HuH-7.5 (cell line): ENCODE results near the gene CHST11.
"Not testable (repeated sequence)": the region's sequence is repeated elsewhere in the genome, so short reads cannot be mapped to it uniquely, and the experiment has no call there.

Experiments
- DNase-seq: peaks from one replicate; pipeline ENCODE4 v3.0.0; 2011; ENCODE audit warnings: low spot score

Gene CHST11

DNA sequence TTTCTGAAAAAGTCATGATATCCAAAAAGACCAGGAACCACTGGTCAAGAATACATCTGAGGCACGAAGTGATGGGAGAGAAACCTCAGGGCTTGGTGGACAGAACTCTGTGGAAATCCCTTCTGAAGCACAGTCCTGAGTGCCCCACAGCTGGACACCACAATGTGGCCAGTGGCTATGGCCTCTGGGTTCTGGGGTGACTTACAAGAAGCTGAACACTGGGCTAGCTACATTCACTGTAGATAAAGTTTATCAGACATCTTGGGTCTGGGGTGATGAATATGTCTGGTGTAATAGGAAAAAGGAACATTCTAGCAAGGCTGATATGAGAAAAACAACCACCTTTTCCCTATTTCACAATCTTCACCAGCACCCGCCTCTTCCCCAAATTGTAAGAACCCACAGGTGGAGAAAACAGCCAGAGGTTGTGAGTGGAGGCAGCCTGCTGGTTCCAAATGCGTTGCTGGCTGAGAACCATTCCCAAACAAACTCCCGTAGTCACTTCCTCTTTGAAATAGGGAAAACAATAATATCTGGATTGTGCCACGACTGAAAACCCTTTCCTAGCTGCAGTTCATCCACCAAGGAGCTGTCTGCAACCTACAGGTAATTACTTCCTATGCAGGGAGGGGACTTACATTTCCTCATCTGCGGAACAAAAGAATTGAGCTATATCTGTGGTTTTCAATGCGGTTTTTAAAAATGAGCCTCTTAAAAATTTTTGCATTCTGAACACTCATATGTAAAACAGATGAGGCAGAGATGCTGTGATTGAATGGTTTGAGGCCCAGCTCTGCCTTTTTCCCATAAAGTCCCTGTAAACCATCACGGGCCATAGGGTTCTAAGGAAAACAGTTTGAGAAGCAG lies 307.7 kb downstream of the CHST11 start:
- no peak for DNase-seq

DNA sequence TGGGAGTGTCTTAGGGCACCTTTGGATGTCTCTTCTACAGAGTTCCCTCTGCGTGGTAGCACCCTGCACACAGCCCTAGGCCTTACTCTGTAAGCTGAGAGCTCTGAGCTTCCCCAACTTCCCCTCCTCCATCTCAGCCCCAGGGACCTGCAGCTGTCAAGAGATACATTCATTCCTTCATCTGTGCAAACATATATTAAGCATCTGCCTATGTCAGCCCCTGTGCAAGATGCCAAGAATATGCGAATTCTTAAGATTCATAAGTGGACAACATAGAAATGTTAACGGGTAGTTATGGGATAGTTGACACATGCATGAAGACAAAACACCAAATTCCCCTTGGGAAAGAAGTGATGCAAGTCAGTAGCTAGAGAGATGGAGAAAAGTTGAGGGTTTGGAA lies 310.5 kb downstream of the CHST11 start:
- DNase-seq: no peak

DNA sequence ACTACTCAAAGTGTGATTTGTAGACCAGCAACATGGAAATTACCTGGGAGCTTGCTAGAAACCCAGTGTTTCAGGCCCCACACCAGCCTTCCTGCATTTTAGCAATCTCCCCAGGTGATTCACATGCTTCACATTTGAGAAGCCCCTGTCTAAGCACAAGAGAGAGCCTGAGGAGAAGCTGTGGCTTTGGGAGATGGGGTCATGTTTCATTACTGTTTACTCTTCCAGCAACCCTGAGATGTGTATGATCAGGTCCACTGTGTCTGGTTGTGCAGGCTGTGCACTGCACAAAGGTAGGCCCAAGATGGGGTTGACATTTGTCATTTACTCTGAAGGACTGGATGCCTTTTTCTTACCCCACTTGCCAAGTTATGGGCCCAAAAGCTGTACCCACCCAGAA lies 311.3 kb downstream of the CHST11 start:
- DNase-seq: no peak

DNA sequence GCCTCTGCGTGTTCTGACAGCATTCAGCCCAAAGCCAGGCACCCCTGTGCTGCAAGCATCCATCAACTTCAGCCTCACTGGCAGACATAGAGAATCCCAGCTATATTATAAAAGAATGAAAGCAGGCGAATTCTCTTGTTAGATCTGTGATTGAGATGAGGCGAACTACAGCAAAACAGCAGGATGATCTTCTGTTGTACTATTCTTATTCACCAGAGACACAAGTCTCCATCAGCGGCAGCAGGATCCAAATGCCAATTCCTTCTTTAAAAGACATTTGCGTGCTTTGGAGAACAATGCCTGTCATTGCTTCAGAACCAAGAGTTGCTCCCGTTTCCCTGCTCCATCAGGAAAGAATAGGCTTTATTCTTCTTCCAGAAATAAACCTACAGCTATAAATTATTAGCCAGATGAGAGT lies 312.4 kb downstream of the CHST11 start:
- DNase-seq: no peak

DNA sequence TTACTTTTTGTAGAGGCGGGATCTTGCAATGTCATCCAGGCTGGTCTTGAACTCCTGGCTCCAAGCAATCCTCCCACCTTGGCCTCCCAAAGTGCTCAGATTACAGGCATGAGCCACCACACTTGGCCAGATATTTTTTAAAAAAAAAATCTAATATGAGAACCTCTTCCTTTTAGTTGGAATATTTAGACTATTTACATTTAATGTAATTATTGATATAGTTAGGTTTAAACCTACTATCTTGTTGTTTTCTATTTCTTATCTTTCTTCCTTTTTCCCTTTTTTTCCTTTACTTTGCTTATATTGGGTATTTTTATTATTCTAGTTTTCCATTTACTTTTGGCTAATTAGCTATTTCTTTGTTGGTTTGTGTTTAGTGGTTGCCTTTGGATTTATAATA lies 315.6 kb downstream of the CHST11 start:
- DNase-seq: no peak

DNA sequence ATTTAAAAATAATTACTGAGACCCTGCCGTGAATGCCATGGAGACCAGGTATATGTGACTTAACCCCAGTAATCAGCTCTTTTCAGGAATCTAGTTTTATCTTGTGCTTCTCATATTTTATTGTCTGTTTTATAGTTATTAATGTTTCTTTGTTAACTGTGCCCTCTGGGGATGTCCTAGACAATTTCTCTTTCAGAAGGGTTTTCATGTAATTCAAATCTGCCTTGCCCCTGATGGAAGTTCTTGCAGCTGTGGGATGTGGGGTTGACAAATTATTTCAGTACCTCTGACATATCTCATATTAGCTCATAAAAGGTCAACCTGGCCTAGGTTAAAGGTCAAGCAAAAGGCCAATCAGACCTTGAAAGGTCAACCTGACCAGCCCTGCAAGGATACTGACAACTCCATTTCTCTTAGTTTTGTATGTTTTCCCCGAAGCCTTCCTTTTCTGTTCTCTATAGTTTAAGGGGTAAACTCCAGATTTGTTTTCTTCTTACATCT lies 319.0 kb downstream of the CHST11 start:
- no peak for DNase-seq

DNA sequence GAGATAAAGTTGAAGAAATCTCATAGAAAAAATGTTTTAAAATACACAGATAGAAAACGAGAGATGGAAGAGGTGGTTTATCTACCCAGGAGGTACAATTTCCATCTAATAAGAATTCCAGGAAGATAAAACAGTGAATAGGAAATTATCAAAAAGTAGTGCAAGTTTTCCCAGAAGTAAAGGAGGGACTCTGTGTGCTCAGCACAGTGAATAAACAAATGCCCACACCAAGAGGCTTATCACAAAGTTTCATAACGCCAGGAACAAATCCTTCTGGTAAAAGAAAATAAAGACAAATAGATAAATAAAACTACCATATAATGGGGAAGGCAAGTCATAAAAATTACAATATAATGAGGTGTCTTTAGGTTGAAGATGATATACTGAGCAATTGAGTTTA lies 322.4 kb downstream of the CHST11 start:
- DNase-seq: no peak

DNA sequence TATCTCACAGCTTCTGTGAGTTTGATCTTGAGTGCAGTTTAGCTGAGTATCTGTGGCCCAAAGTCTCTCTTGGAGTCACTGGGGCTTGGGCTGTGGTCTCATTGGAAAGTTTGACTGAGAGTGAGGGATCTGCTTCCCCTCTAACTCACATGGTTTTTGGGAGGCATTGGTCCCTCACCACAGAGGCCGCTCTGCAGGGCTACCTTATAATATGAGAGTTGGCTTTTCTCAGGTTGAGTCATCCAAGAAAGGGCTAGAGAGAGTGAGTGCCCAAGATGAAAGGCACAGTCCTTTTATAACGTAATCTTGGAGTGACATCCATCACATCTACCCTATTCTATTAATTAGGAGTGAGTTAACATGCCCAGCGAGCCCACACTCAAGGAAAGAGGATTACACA lies 325.5 kb downstream of the CHST11 start:
- DNase-seq: no peak

DNA sequence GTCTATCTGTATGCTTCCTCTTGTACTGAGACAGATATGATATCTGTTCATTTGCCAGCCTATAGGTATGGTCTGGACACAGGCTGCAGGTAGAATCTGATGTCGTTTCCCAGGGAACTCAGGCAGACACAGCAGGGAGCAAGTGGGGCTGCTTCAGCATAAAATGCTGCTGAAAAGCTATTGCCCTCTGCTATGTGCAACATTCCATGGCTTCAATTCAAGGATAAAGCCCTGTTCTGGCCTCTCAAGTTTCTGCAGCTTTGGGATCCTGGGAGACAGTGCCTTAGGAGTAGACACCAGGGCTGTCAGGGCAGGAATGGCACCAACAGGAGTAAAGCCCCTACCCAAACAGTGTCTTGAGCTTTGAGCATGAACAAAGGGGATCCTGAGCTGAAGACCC lies 327.8 kb downstream of the CHST11 start:
- DNase-seq: no peak

DNA sequence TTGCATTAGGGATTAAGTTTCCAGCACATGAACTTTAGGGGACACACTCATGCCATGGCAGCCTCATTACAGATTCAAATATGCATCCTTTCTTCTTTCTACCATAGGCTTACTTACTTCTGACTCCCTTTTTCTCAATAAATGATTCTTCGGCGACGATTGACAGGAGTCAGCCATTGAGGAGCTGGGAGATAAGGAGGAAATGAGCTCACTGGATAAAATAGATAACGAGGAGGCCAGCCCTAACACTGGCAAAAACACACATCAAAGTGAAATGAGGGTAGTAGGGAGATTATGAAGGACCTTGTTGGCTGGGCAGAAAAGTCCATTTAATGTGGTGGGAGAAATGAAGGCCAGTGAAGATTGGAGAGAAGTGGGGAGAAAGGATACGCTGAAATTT lies 329.1 kb downstream of the CHST11 start:
- no peak for DNase-seq

DNA sequence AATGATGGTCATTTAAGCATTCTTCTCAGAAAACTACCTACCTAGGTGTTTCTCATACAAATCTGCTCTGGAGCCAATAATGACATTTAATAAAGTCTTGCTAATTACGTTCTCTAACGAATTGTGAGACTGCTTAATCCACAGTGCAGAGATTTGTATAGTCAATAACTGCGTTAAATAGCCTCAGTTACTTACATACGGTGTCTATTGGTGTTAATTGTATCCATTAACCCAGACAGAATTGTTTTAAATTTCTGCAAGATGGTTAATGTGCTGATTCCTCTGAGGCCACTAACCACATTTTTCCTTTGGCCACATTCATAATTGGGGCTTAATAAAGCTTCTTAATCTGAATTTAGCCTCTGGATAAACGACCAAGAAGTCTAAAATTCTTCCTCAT lies 329.6 kb downstream of the CHST11 start:
- no peak for DNase-seq

DNA sequence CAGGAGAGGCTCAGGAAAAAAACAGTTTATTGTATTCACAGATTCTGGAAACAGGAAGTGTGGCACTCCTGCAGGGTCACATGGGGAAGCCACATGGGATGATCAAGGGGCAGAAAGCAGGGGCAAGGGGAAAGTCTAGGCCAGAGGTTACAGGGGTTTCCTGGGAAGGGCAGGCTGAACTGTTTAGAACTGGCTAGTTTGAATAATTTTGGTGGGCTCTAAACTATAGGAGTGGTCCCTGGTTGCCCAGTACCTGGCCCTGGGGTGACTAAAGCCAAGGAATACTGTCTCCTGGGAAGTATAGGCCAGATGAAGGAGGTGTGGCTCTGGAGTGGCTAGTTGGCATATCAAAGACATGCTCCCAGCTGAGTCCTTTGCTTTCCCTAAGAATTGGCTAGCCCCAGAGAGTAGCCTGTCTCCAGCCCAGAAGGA lies 332.1 kb downstream of the CHST11 start:
- DNase-seq: no peak

DNA sequence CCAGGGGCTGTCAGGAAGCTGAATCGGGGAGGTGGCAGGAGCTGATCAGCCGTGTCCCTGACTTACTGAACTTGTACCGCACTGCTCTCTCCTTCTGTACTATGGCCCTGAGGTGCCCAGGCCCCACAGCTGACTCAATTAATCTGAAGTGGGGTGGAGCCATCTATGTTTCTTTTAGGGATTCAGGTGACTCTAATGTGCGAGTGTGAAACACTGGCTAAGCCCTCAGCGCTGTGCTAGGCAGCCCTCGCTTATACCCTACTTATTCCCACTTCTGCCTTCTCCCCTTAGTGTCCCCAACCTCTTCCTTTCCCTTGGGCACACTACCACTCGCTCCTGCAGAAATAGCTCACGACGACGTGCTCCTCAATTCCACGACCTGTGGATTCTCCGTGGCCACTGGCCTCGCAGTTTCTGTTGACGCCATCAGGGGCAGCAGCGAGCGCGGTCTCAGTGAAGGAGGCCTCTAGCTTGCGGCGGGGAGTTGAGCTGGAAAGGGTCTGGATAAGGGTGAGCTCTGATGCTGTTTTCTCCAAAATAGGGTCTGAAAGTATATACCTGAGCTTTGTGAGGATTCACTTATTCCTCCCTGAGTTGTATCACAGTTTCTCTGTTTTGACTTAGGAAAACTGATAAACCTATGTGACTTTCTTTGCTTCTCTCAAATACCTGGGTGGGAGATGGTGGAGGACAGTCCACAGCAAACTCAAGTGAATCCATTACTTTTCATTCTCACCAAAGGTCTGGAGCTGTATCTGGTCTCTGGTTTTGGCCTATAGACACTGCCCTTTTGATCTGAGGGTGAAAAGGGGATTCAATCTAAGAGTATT lies 333.8 kb downstream of the CHST11 start:
- peak; percentile 33 for DNase-seq

DNA sequence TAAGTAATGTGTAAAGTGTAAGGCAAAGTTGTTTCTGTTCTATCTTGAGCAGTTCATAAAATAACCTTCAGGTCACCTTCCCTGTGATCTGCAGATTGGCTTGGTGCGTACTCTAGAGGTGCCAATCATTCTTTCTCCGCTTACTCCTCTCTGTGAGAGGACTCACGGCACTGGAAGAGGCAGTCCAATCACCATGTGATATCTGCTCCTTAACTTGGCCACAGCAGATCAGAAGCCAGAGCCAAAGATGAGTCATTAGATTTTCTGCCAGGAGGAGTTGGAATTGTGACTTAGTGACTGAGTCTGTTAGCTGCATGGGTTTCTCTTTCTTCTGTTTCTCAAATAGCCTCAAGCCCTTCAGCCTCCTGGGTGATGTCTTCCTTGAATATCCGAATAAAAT lies 335.8 kb downstream of the CHST11 start:
- no peak for DNase-seq

DNA sequence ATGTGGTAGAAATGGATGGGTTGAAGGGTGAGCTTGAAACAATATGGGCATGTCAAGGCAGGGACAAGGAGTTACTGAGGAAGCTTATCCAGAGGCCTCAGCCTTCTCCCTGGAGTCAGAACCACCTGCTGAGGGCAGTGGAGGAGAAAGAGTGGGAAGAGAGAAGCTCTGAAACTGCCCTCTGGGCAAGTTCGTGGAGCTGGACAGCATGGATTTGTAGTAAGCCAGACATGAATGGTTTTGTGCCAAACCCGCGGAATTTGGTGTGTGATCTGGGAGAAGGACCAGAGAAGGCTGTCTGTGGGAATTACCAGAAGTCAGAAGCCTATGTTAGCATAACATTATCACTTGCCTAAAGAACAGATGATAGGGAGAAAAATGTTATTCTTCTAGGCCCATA lies 336.5 kb downstream of the CHST11 start:
- DNase-seq: no peak

DNA sequence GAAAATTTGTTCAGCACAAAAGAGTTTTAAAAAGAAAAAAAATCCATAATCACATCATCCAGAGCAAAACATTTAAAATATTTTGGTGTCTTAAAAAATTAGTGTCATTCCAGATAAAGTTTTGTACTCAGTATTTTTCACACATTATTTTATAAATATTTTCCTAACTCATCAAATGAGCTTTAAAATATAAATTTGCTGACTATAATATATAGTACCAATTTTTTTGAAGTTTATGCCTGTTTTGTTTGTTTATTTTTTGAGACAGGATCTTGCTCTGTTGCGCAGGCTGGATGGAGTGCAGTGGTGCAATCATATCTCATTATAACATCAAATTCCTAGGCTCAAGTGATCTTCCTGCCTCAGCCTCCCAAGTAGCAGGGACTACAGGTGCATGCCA lies 337.2 kb downstream of the CHST11 start:
- no peak for DNase-seq

DNA sequence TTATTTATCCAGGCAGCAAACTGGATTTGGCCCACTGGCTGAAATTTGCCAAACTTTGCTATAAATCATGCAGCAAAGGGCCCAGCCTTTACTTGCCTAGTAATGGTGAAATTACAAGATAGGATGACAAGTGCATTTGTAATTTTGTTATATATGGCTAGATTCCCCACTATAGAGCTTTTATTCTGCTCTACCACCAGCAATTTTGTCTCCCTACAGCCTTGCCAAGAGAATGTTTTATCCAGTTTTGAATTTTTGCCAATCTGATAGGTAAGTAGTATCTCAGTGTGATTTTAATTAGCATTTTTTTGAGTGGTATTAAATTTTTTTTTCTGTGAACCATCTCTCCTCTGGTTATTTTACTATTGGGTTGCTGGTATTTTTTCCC lies 339.7 kb downstream of the CHST11 start:
- no peak for DNase-seq

DNA sequence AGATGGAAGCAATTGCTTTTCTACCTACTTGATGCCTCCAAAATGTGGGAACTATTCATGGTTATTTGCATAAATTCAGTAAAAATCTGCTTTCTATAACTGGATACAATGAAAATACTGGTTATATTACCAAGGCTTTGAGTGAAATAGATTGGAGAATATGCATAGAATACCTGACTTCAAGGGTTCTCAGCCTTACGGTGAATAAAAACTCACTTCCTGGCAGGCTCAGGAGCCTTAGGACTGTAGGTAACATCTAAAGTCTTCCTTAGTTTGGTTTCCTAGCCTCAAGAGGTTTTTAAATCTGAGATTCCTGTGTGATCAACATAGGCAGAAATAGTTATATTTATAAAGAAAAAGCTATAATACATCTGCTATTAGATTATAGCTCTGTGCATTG lies 342.7 kb downstream of the CHST11 start:
- no peak for DNase-seq

DNA sequence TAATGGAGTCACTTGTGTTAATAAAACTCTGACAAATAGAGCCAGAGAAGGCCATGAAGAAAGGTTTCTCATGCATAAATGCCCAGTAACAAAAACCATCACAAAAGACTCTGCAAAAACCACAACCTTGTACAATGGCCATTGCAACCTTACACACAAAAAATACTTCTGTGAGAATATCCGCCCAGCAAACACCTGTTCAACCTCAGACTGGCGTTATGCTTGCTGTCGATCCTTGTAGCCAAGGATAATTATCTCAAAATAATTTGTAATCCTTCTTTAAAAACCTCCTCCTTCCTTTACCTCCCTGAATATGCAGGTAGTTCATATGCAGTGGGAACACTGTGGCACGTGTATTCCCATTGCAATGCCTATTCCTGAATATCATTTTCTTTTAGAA lies 344.3 kb downstream of the CHST11 start:
- no peak for DNase-seq

DNA sequence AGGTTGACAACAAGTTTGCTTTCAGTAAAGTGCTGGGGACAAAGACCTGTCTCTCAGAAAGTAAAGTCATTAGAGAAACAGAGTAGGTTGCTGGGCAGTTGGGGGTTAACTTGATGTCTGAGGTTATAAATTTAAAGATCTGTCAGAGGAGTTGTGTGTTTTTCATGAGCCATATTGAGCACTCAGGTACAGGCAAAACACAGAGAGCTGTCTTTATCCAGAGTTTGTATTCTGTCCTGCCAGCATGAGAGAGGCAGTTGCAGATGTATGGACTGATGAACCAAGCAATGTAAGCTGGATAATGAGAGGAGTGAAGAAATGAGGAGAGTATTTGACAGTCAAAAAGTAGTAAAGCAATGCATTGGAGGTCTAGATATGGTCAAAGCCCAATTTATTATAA lies 344.7 kb downstream of the CHST11 start:
- DNase-seq: no peak

DNA sequence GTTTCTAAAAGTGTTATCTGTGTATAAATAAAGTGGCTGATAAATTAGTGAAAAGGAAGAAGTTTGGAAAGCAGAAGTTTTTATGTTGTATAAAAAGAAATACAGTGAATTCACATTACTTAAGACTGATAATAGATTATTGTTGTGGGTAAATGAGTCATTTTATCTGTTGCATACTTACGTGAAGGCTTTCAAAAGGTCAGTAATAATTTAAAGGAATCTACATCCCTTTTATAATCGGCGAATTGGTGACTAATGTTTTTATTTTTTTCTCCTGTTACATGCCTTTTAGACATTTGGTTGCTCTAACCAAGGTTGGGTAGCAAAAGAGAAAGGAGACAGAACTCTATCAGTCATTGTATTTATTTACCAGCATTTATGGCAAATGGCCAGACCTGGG lies 345.5 kb downstream of the CHST11 start:
- no peak for DNase-seq

DNA sequence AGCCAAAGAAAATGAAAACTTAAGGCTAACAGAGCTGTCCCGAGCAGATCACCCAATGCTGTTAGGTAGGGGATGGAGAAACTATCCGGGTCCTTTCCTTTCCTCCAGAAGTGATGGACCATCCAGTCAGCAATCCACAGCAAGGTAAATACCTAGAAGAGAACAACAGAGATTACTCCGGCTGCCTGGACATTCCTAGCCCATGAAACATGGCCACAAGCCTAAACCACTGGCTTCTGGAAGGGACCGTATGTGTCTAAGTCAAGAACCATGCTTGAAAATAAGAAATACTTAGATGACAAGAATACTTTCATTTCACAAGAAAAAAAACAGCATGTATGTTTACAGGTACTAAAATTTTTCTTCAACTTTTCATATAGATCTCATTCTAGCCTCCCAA lies 348.4 kb downstream of the CHST11 start:
- DNase-seq: no peak

DNA sequence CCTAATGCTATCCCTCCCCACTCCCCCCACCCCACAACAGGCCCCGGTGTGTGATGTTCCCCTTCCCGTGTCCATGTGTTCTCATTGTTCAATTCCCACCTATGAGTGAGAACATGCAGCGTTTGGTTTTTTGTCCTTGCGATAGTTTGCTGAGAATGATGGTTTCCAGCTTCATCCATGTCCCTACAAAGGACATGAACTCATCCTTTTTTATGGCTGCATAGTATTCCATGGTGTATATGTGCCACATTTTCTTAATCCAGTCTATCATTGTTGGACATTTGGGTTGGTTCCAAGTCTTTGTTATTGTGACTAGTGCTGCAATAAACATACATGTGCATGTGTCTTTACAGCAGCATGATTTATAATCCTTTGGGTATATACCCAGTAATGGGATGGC lies 349.4 kb downstream of the CHST11 start:
- DNase-seq: not testable (repeated sequence)
